ENCODE data around the gene MAP3K12. TPM values are rescaled to one million over a fixed set of nuclear protein-coding genes. Genes with fewer than 3 reads are reported as not detected.
A peak's percentile ranks its signal among the peaks of the same experiment; 100 is the strongest.
"Not testable (repeated sequence)": the region's sequence is repeated elsewhere in the genome, so short reads cannot be mapped to it uniquely, and the experiment has no call there.

The MAP3K12 gene
- total RNA-seq, 1 experiment from 2014 or later, result 6.3 TPM

DNA sequence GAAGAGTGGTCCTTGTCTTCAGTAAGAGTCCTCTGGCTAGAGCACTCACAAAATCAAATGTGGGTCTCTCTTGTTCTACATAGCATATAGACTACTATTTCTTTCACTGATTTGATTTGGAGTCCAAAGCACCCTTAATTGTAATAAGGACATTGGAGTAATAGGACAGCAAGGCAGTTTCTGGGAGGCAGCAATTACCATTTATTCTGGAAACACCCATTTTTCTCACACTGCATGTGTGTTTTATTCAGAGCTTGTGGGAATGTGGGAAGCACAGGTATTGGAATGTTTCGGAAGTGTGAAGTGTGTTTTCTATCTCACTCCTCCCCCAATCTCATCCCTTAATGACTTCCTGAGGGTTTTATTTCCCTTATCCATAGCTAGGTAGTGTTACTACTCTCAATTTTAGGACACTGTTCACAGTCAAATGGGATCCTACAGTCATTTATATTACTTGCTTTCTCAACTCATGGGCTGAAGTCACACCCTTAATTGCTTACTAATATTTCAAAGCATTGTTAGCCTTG lies 27.1 kb downstream of the MAP3K12 start:
- no peak for DNase-seq (ENCODE audit: extremely low read depth, low read depth)

GRCh38 chr12:53468282-53468681 lies 31.0 kb downstream of the MAP3K12 start:
- no peak for DNase-seq (ENCODE audit: extremely low read depth, low read depth)

DNA sequence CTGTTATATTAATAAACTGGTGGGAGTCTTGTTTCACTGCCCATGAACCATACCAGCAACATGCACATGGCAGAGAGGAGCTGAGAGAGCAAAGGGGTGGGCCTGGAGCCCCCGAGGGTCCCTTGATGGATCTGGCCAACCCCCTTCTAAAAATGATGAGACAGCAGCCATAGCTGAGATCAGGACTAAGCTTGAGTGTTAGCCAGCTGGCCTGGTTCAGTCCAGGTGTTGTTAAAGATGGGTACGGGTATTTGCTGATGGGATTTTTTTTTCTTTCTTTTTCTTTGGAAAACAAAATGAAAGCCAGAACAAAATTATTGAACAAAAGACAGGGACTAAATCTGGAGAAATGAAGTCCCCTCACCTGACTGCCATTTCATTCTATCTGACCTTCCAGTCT lies 31.4 kb downstream of the MAP3K12 start:
- no peak for DNase-seq (ENCODE audit: extremely low read depth, low read depth)

GRCh38 chr12:53467082-53467481 lies 32.2 kb downstream of the MAP3K12 start:
- DNase-seq (ENCODE audit: extremely low read depth, low read depth), result no peak

- DNase-seq (ENCODE audit: extremely low read depth, low read depth), result no peak
These were observed 32.6 kb downstream of the MAP3K12 start for GRCh38 chr12:53466640-53467039.

- DNase-seq (ENCODE audit: extremely low read depth, low read depth), result no peak
These were observed 33.6 kb downstream of the MAP3K12 start for GRCh38 chr12:53465679-53466078.

- DNase-seq (ENCODE audit: extremely low read depth, low read depth), result no peak
These were observed 34.4 kb downstream of the MAP3K12 start for GRCh38 chr12:53464685-53465418.

- no peak for DNase-seq (ENCODE audit: extremely low read depth, low read depth)
These were observed 35.3 kb downstream of the MAP3K12 start for GRCh38 chr12:53463802-53464560.

DNA sequence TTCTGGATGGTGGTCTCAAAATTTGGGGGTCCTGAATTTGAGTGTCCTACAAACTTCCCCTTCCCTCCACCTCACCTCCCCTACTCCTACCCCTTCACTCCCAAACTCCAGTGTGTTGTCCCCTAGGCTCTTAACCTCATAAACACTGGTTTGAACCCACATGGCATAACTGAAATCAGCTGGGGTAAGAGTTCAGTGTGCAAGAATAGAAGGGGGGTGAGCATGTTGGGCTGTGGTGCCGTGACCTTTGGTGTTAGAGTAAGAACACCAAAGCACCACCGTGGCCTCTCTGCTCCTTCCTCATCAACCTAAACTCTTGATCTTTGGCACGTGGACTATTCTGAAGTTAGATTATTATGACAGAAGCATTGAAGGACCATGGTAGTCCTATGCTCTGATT lies 36.3 kb downstream of the MAP3K12 start:
- DNase-seq (ENCODE audit: extremely low read depth, low read depth), result no peak

DNA sequence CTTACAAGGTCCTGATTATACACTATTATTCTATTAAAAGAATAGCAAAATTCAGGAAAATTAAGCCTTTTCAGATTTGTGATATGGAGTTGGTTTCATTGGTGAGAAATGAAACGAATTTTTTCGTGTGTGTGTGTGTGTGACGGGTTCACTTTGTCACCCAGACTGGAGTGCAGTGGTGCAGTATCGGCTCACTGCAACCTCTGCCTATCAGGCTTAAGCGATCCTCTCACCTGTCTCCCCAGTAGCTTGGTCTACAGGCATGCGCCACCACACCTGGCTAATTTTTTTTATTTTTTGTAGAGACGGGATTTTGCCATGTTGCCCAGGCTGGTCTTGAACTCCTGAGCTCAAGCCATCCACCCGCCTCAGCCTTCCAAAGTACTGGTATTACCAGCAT lies 37.7 kb downstream of the MAP3K12 start:
- no peak for DNase-seq (ENCODE audit: extremely low read depth, low read depth)

- DNase-seq (ENCODE audit: extremely low read depth, low read depth), result no peak
These were observed 38.2 kb downstream of the MAP3K12 start for GRCh38 chr12:53461059-53461458.

DNA sequence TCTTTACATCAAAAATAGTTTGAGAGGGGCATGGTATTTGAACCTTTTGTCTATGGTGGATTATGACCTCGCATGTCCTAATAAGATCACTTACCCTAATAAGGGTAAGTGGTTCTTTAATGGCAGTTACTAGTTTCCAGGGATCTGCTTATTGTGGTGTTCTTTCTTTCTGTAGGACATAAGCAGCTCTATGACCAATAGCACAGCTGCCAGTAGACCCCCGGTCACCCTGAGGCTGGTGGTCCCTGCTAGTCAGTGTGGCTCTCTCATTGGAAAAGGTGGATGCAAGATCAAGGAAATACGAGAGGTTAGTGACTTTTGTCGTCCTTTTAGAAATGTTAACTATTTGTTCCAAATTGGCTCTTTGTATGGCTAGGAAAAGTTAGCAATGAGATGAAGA lies 40.2 kb downstream of the MAP3K12 start:
- no peak for DNase-seq (ENCODE audit: extremely low read depth, low read depth)

DNA sequence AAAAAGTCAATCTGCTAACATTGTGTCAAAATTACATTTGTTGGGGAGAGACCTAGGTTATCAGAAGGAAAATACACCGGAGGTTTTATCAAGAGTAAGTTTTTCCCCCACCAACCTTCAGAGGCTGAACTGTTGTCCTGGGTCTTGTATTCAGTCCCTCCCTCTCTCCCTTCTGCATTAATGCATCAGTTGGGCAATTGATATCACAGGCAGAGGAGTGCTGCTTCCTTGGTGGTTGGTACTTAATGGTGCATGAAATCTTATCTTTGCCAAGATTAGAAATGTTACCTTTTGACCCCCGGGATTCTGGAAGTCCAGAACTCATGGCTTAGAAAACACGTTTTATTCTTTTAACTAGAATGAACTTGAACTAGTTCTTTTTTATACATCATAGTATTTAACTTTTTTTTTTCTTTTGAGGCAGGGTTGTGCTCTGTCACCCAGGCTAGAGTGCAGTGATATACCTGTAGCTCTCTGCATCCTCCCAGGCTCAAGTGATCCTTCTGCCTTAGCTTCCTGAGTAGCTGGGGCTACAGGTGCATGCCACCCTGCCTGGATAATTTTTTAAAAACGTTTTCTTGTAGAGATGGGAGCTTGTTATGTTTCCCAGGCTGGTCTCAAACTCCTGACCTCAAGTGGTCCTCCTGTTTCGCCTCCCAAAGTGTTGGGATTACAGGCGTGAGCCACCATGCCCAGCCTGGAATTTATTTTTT lies 42.4 kb downstream of the MAP3K12 start:
- DNase-seq (ENCODE audit: extremely low read depth, low read depth), result no peak

DNA sequence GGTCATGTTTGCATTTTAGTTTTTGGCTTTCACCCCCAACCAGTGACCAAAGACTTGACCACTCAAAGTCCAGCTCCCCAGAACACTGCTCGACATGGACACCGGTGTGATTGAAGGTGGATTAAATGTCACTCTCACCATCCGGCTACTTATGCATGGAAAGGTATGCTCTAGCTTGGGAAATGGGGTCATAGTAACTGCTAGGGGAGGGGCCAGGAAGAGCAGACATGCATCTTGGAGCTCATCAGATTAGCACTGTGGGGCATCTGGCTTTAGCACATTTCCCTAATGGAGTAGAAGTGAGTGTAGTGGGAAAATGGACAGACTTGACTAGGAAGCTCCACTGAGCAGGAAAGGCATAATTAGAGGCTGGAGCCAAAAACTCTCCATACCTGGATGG lies 44.6 kb downstream of the MAP3K12 start:
- DNase-seq (ENCODE audit: extremely low read depth, low read depth), result no peak

- no peak for DNase-seq (ENCODE audit: extremely low read depth, low read depth)
These were observed 45.2 kb downstream of the MAP3K12 start for GRCh38 chr12:53453953-53454640.

DNA sequence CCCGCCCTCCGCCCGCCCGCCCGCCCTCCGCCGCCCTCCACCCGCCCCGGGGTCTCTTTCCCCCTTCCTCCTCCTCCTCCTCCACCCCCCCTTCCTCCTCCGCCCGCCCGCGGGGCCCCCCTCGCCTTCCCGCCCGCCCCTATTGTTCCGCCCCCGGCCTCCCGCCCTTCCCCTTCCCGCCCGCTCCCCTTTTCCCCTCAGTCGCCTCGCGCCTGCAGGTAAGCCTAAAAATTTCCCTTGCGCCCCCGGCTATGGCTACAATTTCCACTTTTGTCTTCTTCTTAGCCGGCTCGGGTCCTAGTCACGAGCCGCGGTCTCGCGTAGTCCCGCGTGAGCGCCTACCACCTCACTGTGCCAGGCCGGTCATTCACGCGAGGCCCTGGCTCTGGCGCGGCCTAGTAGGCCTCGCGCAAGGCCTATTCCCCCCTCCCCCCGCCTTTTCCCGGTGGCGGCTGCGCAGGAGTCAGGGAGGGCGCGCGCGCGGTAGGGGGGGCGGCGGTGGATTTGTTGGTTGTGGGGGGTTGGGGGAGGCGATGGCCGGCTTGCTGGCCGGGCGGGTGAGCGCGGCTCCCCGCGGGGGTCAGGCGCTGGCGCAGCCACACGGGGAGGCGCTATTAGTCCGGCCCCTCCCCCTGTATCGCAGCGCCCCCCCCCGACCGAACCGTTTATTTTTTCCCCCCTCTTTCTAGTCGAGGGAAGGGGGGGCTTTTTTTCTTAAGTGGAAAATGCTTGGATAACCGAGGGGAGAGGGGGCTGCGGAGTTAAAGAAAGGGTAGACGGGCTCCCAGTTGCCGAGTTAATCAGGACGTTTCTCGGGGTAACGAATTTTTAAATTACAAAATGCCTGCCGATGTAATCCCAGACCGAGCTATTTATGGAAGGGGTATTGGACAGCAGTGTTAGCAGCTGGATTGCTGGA lies 46.8 kb downstream of the MAP3K12 start:
- DNase-seq (ENCODE audit: extremely low read depth, low read depth), result peak; percentile 70

DNA sequence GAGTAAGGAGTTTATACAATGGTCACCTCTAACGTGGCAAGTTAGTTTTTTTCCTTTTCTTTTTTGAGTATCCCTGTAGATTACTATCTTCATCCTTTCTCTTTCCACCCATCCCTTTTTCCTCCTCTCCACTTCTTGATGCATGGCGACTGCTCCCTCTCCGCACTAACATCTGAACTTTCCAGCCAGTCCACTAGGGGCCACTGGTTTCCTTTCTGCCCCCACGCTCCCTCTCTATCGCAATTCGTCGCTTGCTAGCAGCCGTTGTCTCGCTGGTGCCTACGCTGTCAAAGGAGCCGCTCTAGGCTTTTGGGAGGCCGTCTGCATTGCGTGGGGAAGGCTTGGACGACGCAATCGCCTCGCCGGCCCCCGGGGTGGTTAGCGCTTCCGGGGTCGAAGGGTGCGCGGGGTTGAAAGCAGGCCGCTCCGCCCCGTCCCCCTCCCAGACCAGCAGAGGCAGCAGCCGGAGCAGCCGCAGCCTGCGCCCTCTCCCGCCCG lies 47.5 kb downstream of the MAP3K12 start, which contains the start of gene PCBP2:
Gene PCBP2, plus strand, starts transcription at position 442 of the 498 bp plus-strand sequence. CDS start 2,699 bp downstream, outside the sequence.
- peak; percentile 100 for DNase-seq (ENCODE audit: extremely low read depth, low read depth)

DNA sequence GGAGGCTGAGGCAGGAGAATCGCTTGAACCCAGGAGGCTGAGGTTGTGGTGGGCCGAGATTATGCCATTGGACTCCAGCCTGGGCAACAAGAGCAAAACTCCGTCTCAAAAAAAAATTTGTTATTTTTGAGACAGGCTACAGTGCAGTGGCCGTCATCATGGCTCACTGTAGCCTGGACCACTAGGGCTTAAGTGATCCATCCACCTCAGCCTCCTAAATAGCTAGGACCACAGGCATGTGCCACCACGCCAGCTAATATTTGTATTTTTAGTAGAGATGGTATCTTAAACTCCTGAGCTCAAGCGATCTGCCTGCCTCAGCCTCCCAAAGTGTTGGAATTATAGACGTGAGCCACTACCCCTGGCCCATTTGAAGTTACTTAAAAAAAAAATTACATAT lies 48.3 kb downstream of the MAP3K12 start:
- no peak for DNase-seq (ENCODE audit: extremely low read depth, low read depth)

DNA sequence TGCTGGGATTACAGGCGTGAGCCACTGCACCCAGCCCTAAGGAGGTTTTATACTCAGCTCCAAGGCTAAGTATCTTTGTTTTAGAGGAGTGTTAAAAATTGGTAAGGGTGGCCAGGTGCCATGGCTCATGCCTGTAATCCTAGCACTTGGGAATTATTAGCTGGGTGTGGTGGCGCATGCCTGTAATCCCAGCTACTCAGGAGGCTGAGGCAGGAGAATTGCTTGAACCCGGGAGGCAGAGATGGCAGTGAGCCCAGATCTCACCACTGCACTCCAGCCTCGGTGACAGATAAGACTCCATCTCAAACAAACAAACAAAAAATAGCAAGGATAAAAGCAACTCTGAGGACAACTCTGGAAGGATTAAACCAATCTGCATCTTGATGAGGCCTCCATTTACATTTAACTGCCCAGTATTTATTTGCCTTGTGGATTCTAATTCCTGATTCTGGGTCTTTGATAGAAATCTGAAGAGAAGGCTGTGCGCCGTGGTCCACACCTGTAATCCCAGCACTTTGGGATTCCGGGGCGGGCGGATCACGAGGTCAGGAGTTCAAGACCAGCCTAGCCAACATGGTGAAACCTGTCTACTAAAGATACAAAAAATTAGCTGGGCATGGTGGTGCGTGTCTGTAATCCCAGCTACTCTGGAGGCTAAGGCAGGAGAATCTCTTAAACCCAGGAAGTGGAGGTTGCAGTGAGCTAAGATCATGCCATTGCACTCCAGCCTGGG lies 54.5 kb downstream of the MAP3K12 start:
- DNase-seq (ENCODE audit: extremely low read depth, low read depth), result not testable (repeated sequence)

Measured in NCI-H460 (cell line).